Measurements from ENCODE around the gene CYP2W1.

- TF ChIP-seq POLR2A (IDR thresholded peaks at IDR 0.05; ENCODE audit: borderline replicate concordance, extremely low read depth, insufficient read depth, insufficient read length): no peak
- TF ChIP-seq, protein P1, sequence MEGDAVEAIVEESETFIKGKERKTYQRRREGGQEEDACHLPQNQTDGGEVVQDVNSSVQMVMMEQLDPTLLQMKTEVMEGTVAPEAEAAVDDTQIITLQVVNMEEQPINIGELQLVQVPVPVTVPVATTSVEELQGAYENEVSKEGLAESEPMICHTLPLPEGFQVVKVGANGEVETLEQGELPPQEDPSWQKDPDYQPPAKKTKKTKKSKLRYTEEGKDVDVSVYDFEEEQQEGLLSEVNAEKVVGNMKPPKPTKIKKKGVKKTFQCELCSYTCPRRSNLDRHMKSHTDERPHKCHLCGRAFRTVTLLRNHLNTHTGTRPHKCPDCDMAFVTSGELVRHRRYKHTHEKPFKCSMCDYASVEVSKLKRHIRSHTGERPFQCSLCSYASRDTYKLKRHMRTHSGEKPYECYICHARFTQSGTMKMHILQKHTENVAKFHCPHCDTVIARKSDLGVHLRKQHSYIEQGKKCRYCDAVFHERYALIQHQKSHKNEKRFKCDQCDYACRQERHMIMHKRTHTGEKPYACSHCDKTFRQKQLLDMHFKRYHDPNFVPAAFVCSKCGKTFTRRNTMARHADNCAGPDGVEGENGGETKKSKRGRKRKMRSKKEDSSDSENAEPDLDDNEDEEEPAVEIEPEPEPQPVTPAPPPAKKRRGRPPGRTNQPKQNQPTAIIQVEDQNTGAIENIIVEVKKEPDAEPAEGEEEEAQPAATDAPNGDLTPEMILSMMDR (IDR thresholded peaks at IDR 0.05 in 2 of 3, conservative IDR thresholded peaks at IDR 0.05 in 1 of 3; ENCODE audit: borderline replicate concordance in 1 of 3, insufficient read depth in 1 of 3, low read depth in 2 of 3, low read length in 2 of 3): no peak
- TF ChIP-seq, protein P2, sequence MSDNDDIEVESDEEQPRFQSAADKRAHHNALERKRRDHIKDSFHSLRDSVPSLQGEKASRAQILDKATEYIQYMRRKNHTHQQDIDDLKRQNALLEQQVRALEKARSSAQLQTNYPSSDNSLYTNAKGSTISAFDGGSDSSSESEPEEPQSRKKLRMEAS (IDR thresholded peaks at IDR 0.05): no peak
- TF ChIP-seq REST (IDR thresholded peaks at IDR 0.05; ENCODE audit: low read depth): no peak
- no peak for TF ChIP-seq JUND (IDR thresholded peaks at IDR 0.05)
- TF ChIP-seq ZNF274 (IDR thresholded peaks at IDR 0.05; ENCODE audit: low read depth, low read length): no peak
- TF ChIP-seq SIN3A (IDR thresholded peaks at IDR 0.05; ENCODE audit: low read depth): no peak
- no peak for TF ChIP-seq RAD21 (IDR thresholded peaks at IDR 0.05; ENCODE audit: low read depth)
- TF ChIP-seq CBX3 (IDR thresholded peaks at IDR 0.05; ENCODE audit: low read depth): no peak
- no peak for TF ChIP-seq ZFX (IDR thresholded peaks at IDR 0.05)
- TF ChIP-seq POLR2AphosphoS5 (IDR thresholded peaks at IDR 0.05; ENCODE audit: low read depth, low read length): no peak
- TF ChIP-seq EZH2 (IDR thresholded peaks at IDR 0.05): no peak
These were observed 4.1 kb downstream of the CYP2W1 start for GRCh38 chr7:986766-987751.
